HCT116 (cell line): ENCODE results near the gene RLN3. TPM values are rescaled to one million over a fixed set of nuclear protein-coding genes. Genes with fewer than 3 reads are reported as not detected.

Experiments used
- ATAC-seq: fragments of 200-7000 bp; cut with Tn5 transposase; 2 replicates; pipeline ENCODE4 v1.9.1; 2020; ENCODE audit warnings: mild to moderate bottlenecking, moderate library complexity
- BruUV-seq: library from RNA; stranded (reverse); fragments of 400-500 nt; replicated peaks from 2 replicates; lab custom pipeline; 2021; lab: Mats Ljungman, UMichigan
- CTCF ChIA-PET: fragments of 300-600 bp; sonication (Branson Sonifier 250); formaldehyde crosslinking; loops from one replicate; lab custom pipeline; 2021; ENCODE audit warnings: antibody characterized with exemption; lab: Charles Lee
- POLR2A ChIA-PET: fragments of 300-600, 350-600 bp; sonication (Branson Sonifier 250); formaldehyde crosslinking; loops from one replicate; lab custom pipeline; 2021; ENCODE audit warnings: antibody characterized with exemption; lab: Charles Lee
- RAD21 ChIA-PET, 2 experiments: fragments of 300-600 bp; sonication (Branson Sonifier 250); formaldehyde crosslinking; loops; one replicate each; lab custom pipeline; 2023; ENCODE audit warnings: low total read pairs in 2 of 2; ENCODE audit not compliant: uncharacterized antibody in 2 of 2, unreplicated experiment in 2 of 2, low non-redundant PET in 1 of 2; lab: Charles Lee
- DNase-seq: peaks from one replicate; pipeline ENCODE4 v3.0.0-alpha.2; 2010; ENCODE audit warnings: low read depth, low spot score
- H2AFZ ChIP-seq: fragments of 200-600 bp; shearing (Covaris generic), sonication (generic); 2 replicates; pipeline ENCODE4 v1.6.1; 2017; ENCODE audit warnings: low read depth, mixed run types, mixed read lengths, antibody characterized with exemption, low read length; ENCODE audit not compliant: poor library complexity, severe bottlenecking
- H3K27ac ChIP-seq: 2 replicates; pipeline ENCODE4 v1.5.1; 2012; ENCODE audit warnings: low read depth, low read length
- H3K27me3 ChIP-seq: fragments of 200-600 bp; sonication (generic); 2 replicates; pipeline ENCODE4 v1.6.1; 2016; ENCODE audit warnings: mixed run types, low read length, mixed read lengths; ENCODE audit not compliant: insufficient read depth
- H3K36me3 ChIP-seq, 2 experiments: fragments of 200-500 bp in 1 of 2; fragments of 200-600 bp in 1 of 2; sonication (Bioruptor generic) in 1 of 2; sonication (generic) in 1 of 2; 2 replicates each; pipeline versions ENCODE4 v1.5.1 to v1.6.1; 2014 to 2016; ENCODE audit warnings: low read length in 2 of 2, inconsistent platforms in 1 of 2, mixed read lengths in 1 of 2, mixed run types in 1 of 2; ENCODE audit not compliant: insufficient read depth in 2 of 2, control insufficient read depth in 1 of 2
- H3K4me1 ChIP-seq, 2 experiments: fragments of 200-600 bp in 1 of 2; sonication (generic) in 1 of 2; 2 replicates each; pipeline versions ENCODE4 v1.5.1 to v1.6.1; 2012 to 2017; ENCODE audit warnings: low read length in 2 of 2, inconsistent platforms in 1 of 2, mild to moderate bottlenecking in 1 of 2, mixed read lengths in 1 of 2, mixed run types in 1 of 2, moderate library complexity in 1 of 2; ENCODE audit not compliant: insufficient read depth in 2 of 2, control insufficient read depth in 1 of 2
- H3K4me2 ChIP-seq: fragments of 200-600 bp; sonication (generic); 2 replicates; pipeline ENCODE4 v1.6.1; 2017; ENCODE audit warnings: mixed run types, low read length, mixed read lengths
- H3K4me3 ChIP-seq, 2 experiments: fragments of 200-600 bp in 1 of 2; sonication (generic) in 1 of 2; replicated peaks in 1 of 2; 2 replicates each; pipeline ENCODE4 v1.5.1; 2011 to 2016; ENCODE audit warnings: low read length in 2 of 2, control low read depth in 1 of 2, low read depth in 1 of 2, mild to moderate bottlenecking in 1 of 2, mixed read lengths in 1 of 2, mixed run types in 1 of 2
- H3K79me2 ChIP-seq: fragments of 200-600 bp; sonication (generic); 2 replicates; pipeline ENCODE4 v1.6.1; 2017; ENCODE audit warnings: mild to moderate bottlenecking, mixed run types, low read length, moderate library complexity, mixed read lengths; ENCODE audit not compliant: insufficient read depth
- H3K9ac ChIP-seq: fragments of 200-600 bp; sonication (generic); 2 replicates; pipeline ENCODE4 v1.6.1; 2016; ENCODE audit warnings: low read length, mixed read lengths
- H3K9me2 ChIP-seq: fragments of 200-600 bp; sonication (generic), shearing (Covaris generic); 2 replicates; pipeline ENCODE4 v1.6.1; 2017; ENCODE audit warnings: mixed run types, mild to moderate bottlenecking, moderate library complexity; ENCODE audit not compliant: insufficient read depth
- H3K9me3 ChIP-seq, 2 experiments: fragments of 200-500 bp in 1 of 2; fragments of 200-600 bp in 1 of 2; sonication (Bioruptor generic) in 1 of 2; sonication (generic) in 1 of 2; 2 replicates each; pipeline ENCODE4 v1.6.1; 2014 to 2017; ENCODE audit warnings: low read length in 2 of 2, mixed read lengths in 2 of 2, inconsistent platforms in 1 of 2, low read depth in 1 of 2, mild to moderate bottlenecking in 1 of 2, mixed run types in 1 of 2, moderate library complexity in 1 of 2; ENCODE audit not compliant: control insufficient read depth in 1 of 2, insufficient read depth in 1 of 2
- H4K20me1 ChIP-seq: fragments of 200-600 bp; sonication (generic), shearing (Covaris generic); 2 replicates; pipeline ENCODE4 v1.6.1; 2017; ENCODE audit warnings: mixed run types, mild to moderate bottlenecking, moderate library complexity; ENCODE audit not compliant: insufficient read depth
- TCF7L2 ChIP-seq: IDR thresholded peaks from 2 replicates; pipeline ENCODE4 v1.7.0; 2011; ENCODE audit warnings: borderline replicate concordance, inconsistent platforms; ENCODE audit not compliant: insufficient read depth, insufficient read length; ENCODE audit errors: extremely low read depth
- intact Hi-C: fragments of 100-400 bp; cut with micrococcal nuclease; formaldehyde crosslinking; loops from 2 replicates; pipeline ENCODE4 v1.10.0; 2022
- total RNA-seq: library from RNA; stranded (reverse); gene quantifications from one replicate; pipeline ENCODE4 v1.2.1, GENCODE V29; 2021; ENCODE audit not compliant: unreplicated experiment
- TF ChIP-seq, protein P1 (sequence below): IDR thresholded peaks from 2 replicates; pipeline ENCODE4 v1.6.1; 2012; ENCODE audit warnings: low read depth

Gene RLN3
- total RNA-seq, 1 experiment from 2014 or later, result not detected

DNA sequence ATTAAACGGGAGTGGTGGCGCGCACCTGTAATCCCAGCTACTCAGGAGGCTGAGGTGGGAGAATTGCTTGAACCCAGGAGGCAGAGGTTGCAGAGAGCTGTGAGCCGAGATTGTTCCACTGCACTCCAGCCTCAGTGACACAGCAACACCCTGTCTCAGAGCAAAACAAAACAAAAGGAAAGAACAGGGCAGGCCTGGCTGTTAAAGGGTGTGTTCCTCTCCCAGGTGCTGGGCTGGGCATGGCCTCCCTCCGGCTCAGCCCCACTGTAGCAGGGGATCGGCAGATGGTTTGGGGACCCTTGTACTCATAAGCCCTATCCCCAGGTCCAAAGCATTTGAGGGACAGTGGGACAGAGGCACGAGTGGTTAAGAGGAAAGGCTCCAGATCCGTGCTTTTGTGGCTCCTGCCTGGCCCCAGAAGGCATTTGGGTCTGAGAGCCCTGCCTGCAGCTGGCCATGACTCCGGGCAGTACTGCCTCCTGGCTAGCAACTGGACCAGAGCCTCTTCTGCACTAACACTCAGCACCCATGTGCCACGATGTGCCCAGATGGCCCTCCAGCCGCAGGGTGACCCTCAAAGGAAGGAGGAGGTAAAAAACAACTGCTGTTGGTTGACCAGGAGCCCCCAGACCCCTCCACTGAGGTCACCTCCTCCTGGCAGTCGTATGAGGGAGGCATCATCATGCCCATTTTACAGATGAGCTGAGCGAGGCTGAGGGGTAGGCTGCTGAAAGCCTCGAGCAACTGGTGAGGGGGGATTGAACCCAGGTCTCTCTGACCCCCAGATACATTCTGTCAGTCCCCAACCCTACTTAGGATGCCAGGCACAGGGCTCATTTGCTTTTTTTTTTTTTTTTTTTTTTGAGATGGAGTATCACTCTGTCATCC lies 31.8 kb upstream of the RLN3 start:
- Histone ChIP-seq H2AFZ (no peak overlapping the region), H3K9me3 (peaks cover 6 to 7% of the 10 kb centered on the region in 2 experiments; a peak in 2 of 4 replicates), H3K36me3 (peaks cover under 1 to 16% of the 10 kb centered on the region in 2 experiments; a peak in 1 of 4 replicates), H3K9me2 (no peaks in the 10 kb centered on the region), H3K27me3 (no peaks in the 10 kb centered on the region), H3K4me3 (no peak overlapping the region), H3K4me1 (no peaks in the 10 kb centered on the region), H3K79me2 (0 out of 2 replicates have a peak, but pooled peaks cover 6% of the 10 kb centered on the region), H3K27ac (no peak overlapping the region), H4K20me1 (no peaks in the 10 kb centered on the region), H3K9ac (no peak overlapping the region), H3K4me2 (no peak overlapping the region)
- BruUV-seq, result no TSS peak
- intact Hi-C loops, result no loop called here
- DNase-seq (no peak), ATAC-seq (no peak)
- no peak for TF ChIP-seq TCF7L2
- TF ChIP-seq, protein P1, sequence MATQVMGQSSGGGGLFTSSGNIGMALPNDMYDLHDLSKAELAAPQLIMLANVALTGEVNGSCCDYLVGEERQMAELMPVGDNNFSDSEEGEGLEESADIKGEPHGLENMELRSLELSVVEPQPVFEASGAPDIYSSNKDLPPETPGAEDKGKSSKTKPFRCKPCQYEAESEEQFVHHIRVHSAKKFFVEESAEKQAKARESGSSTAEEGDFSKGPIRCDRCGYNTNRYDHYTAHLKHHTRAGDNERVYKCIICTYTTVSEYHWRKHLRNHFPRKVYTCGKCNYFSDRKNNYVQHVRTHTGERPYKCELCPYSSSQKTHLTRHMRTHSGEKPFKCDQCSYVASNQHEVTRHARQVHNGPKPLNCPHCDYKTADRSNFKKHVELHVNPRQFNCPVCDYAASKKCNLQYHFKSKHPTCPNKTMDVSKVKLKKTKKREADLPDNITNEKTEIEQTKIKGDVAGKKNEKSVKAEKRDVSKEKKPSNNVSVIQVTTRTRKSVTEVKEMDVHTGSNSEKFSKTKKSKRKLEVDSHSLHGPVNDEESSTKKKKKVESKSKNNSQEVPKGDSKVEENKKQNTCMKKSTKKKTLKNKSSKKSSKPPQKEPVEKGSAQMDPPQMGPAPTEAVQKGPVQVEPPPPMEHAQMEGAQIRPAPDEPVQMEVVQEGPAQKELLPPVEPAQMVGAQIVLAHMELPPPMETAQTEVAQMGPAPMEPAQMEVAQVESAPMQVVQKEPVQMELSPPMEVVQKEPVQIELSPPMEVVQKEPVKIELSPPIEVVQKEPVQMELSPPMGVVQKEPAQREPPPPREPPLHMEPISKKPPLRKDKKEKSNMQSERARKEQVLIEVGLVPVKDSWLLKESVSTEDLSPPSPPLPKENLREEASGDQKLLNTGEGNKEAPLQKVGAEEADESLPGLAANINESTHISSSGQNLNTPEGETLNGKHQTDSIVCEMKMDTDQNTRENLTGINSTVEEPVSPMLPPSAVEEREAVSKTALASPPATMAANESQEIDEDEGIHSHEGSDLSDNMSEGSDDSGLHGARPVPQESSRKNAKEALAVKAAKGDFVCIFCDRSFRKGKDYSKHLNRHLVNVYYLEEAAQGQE, result no peak
- ChIA-PET RAD21 (no interaction called here), CTCF (no interaction called here), POLR2A (no interaction called here)
